OCI-LY1 (cell line): ENCODE results near the gene TMEM208.

Source experiments
- H2AFZ ChIP-seq: fragments of 200-600 bp; sonication (generic), shearing (Covaris generic); 2 replicates; pipeline ENCODE4 v1.6.0; 2014; ENCODE audit warnings: antibody characterized with exemption, mild to moderate bottlenecking, low read length
- H3F3A ChIP-seq: fragments of 200-600 bp; sonication (generic), shearing (Covaris generic); 2 replicates; pipeline ENCODE4 v1.6.0; 2014; ENCODE audit warnings: mild to moderate bottlenecking, antibody characterized with exemption, low read length, moderate library complexity; ENCODE audit not compliant: insufficient read depth
- H3K27ac ChIP-seq: fragments of 200-600 bp; sonication (generic); 2 replicates; pipeline ENCODE4 v1.5.1; 2014; ENCODE audit warnings: low read length, mixed run types, mild to moderate bottlenecking, low read depth; ENCODE audit not compliant: poor library complexity, severe bottlenecking
- H3K27me3 ChIP-seq: fragments of 200-600 bp; sonication (generic); 2 replicates; pipeline ENCODE4 v1.6.0; 2014; ENCODE audit warnings: antibody characterized with exemption, mild to moderate bottlenecking, low read length, moderate library complexity; ENCODE audit not compliant: insufficient read depth
- H3K36me3 ChIP-seq: fragments of 200-600 bp; sonication (generic); 2 replicates; pipeline ENCODE4 v1.6.1; 2014; ENCODE audit warnings: mild to moderate bottlenecking, antibody characterized with exemption, low read length, moderate library complexity, mixed read lengths; ENCODE audit not compliant: insufficient read depth
- H3K4me1 ChIP-seq: fragments of 200-600 bp; sonication (generic); 2 replicates; pipeline ENCODE4 v1.5.1; 2014; ENCODE audit warnings: mild to moderate bottlenecking, low read length, moderate library complexity; ENCODE audit not compliant: insufficient read depth, severe bottlenecking
- H3K4me2 ChIP-seq: fragments of 200-600 bp; sonication (generic), shearing (Covaris generic); 2 replicates; pipeline ENCODE4 v1.6.1; 2014; ENCODE audit warnings: low read length
- H3K4me3 ChIP-seq: fragments of 200-600 bp; sonication (generic); 2 replicates; pipeline ENCODE4 v1.5.1; 2014; ENCODE audit warnings: low read length, low read depth, mild to moderate bottlenecking, mixed read lengths; ENCODE audit not compliant: poor library complexity, severe bottlenecking
- H3K79me2 ChIP-seq: fragments of 200-600 bp; shearing (Covaris generic); 2 replicates; pipeline ENCODE4 v1.6.1; 2016; ENCODE audit warnings: mixed run types, low read length, mixed read lengths; ENCODE audit not compliant: insufficient read depth
- H3K9ac ChIP-seq: fragments of 200-600 bp; sonication (generic), shearing (Covaris generic); 2 replicates; pipeline ENCODE4 v1.6.1; 2014; ENCODE audit warnings: mild to moderate bottlenecking, low read length, mixed read lengths
- H3K9me2 ChIP-seq: fragments of 200-600 bp; sonication (generic), shearing (Covaris generic); 2 replicates; pipeline ENCODE4 v1.6.1; 2014; ENCODE audit warnings: low read depth, mild to moderate bottlenecking, low read length, mixed read lengths
- H3K9me3 ChIP-seq: fragments of 200-600 bp; shearing (Covaris generic); 2 replicates; pipeline ENCODE4 v1.6.1; 2014; ENCODE audit warnings: low read length, mixed read lengths
- H4K20me1 ChIP-seq: fragments of 200-600 bp; sonication (generic), shearing (Covaris generic); 2 replicates; pipeline ENCODE4 v1.6.0; 2016; ENCODE audit warnings: mild to moderate bottlenecking, low read length; ENCODE audit not compliant: insufficient read depth
- CTCF ChIP-seq: fragments of 200-600 bp; sonication (generic), shearing (Covaris generic); IDR thresholded peaks from 2 replicates; pipeline ENCODE4 v1.5.1; 2017; ENCODE audit warnings: mild to moderate bottlenecking, antibody characterized with exemption, low read length, moderate library complexity, mixed read lengths
- EZH2 ChIP-seq: fragments of 200-600 bp; sonication (generic), shearing (Covaris generic); IDR thresholded peaks from 2 replicates; pipeline ENCODE4 v1.8.0; 2017; ENCODE audit warnings: borderline replicate concordance, mixed run types, mild to moderate bottlenecking, antibody characterized with exemption, low read length, moderate library complexity, mixed read lengths

The TMEM208 gene

GRCh38 chr16:67243481-67243880 lies 16.6 kb downstream of the TMEM208 start:
- Histone ChIP-seq H3K9me2 (no peaks in the 10 kb centered on the region), H3K4me1 (peaks cover 33% of the 10 kb centered on the region), H3F3A (no peaks in the 10 kb centered on the region), H3K27me3 (no peaks in the 10 kb centered on the region), H3K79me2 (no peaks in the 10 kb centered on the region), H3K36me3 (no peaks in the 10 kb centered on the region), H3K9ac (no peak overlapping the region), H2AFZ (no peak overlapping the region), H3K27ac (no peak overlapping the region), H3K4me3 (no peak overlapping the region), H4K20me1 (no peaks in the 10 kb centered on the region), H3K4me2 (no peak overlapping the region), H3K9me3 (no peaks in the 10 kb centered on the region)
- TF ChIP-seq EZH2: no peak

GRCh38 chr16:67244387-67245185 lies 17.7 kb downstream of the TMEM208 start:
- Histone ChIP-seq H3K4me2 (no peak overlapping the region; the same call in 1 of the 2 replicates), H4K20me1 (no peaks in the 10 kb centered on the region), H3K36me3 (no peaks in the 10 kb centered on the region), H3K9me2 (no peaks in the 10 kb centered on the region), H3K79me2 (no peaks in the 10 kb centered on the region), H3F3A (no peaks in the 10 kb centered on the region), H3K9ac (no peak overlapping the region), H3K27me3 (no peaks in the 10 kb centered on the region), H3K4me3 (no peak overlapping the region), H3K4me1 (peaks cover 36% of the 10 kb centered on the region), H2AFZ (no peak overlapping the region), H3K27ac (no peak overlapping the region), H3K9me3 (no peaks in the 10 kb centered on the region)
- TF ChIP-seq EZH2: no peak
- TF ChIP-seq CTCF: no peak

- Histone ChIP-seq H3K4me3 (no peak overlapping the region), H3K4me2 (no peak overlapping the region), H3K36me3 (no peaks in the 10 kb centered on the region), H4K20me1 (no peaks in the 10 kb centered on the region), H3K9ac (no peak overlapping the region), H3K27me3 (no peaks in the 10 kb centered on the region), H3K9me3 (no peaks in the 10 kb centered on the region), H3K4me1 (peaks cover 36% of the 10 kb centered on the region), H3K9me2 (no peaks in the 10 kb centered on the region), H3K79me2 (no peaks in the 10 kb centered on the region), H2AFZ (no peak overlapping the region), H3F3A (no peaks in the 10 kb centered on the region), H3K27ac (no peak overlapping the region)
- no peak for TF ChIP-seq CTCF
- TF ChIP-seq EZH2: no peak
These were observed 18.3 kb downstream of the TMEM208 start for GRCh38 chr16:67245186-67245585.

GRCh38 chr16:67245674-67246080 lies 18.7 kb downstream of the TMEM208 start:
- no peaks in the 10 kb centered on the region for H3K36me3 ChIP-seq
- no peaks in the 10 kb centered on the region for H3K27me3 ChIP-seq
- no peaks in the 10 kb centered on the region for H3F3A ChIP-seq
- no peaks in the 10 kb centered on the region for H3K9me3 ChIP-seq
- H4K20me1 ChIP-seq: no peaks in the 10 kb centered on the region
- peaks cover 36% of the 10 kb centered on the region for H3K4me1 ChIP-seq
- H3K9me2 ChIP-seq: no peaks in the 10 kb centered on the region
- no peaks in the 10 kb centered on the region for H3K79me2 ChIP-seq
- peak overlapping the region; percentile 66; the same call in 1 of the 2 replicates for H3K9ac ChIP-seq
- H2AFZ ChIP-seq: no peak overlapping the region
- H3K27ac ChIP-seq: no peak overlapping the region
- no peak for TF ChIP-seq CTCF
- no peak for TF ChIP-seq EZH2
- H3K4me2 ChIP-seq: peak overlapping the region; percentile 98
- H3K4me3 ChIP-seq: peak overlapping the region; percentile 76
